Measurements from ENCODE around the gene CEP170.

GRCh38 chr1:243234978-243235647 is 20.0 kb downstream of the CEP170 start:
- TF ChIP-seq, protein P1, sequence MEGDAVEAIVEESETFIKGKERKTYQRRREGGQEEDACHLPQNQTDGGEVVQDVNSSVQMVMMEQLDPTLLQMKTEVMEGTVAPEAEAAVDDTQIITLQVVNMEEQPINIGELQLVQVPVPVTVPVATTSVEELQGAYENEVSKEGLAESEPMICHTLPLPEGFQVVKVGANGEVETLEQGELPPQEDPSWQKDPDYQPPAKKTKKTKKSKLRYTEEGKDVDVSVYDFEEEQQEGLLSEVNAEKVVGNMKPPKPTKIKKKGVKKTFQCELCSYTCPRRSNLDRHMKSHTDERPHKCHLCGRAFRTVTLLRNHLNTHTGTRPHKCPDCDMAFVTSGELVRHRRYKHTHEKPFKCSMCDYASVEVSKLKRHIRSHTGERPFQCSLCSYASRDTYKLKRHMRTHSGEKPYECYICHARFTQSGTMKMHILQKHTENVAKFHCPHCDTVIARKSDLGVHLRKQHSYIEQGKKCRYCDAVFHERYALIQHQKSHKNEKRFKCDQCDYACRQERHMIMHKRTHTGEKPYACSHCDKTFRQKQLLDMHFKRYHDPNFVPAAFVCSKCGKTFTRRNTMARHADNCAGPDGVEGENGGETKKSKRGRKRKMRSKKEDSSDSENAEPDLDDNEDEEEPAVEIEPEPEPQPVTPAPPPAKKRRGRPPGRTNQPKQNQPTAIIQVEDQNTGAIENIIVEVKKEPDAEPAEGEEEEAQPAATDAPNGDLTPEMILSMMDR (IDR thresholded peaks at IDR 0.05): no peak
- no peak for TF ChIP-seq POLR2A (IDR thresholded peaks at IDR 0.05)

All from testis (tissue), 2 donors.